Rectal smooth muscle tissue (tissue), 1 donor: ENCODE measurements around the gene PHACTR3.

Experiments used
- H3K27ac ChIP-seq: one replicate; pipeline ENCODE4 v1.7.0; 2013; ENCODE audit warnings: low read depth, low read length, inconsistent platforms
- H3K27me3 ChIP-seq: one replicate; pipeline ENCODE4 v1.7.0; 2013; ENCODE audit warnings: low read length; ENCODE audit not compliant: control insufficient read depth, insufficient read depth
- H3K36me3 ChIP-seq: one replicate; pipeline ENCODE4 v1.7.0; 2013; ENCODE audit warnings: low read length; ENCODE audit not compliant: control insufficient read depth, insufficient read depth
- H3K4me1 ChIP-seq: one replicate; pipeline ENCODE4 v1.7.0; 2013; ENCODE audit warnings: low read length; ENCODE audit not compliant: control insufficient read depth, insufficient read depth
- H3K4me3 ChIP-seq: one replicate; pipeline ENCODE4 v1.7.0; 2013; ENCODE audit warnings: low read length
- H3K9ac ChIP-seq: one replicate; pipeline ENCODE4 v1.7.0; 2013; ENCODE audit warnings: low read length

Gene PHACTR3

GRCh38 chr20:59576216-59576953 is 28.0 kb upstream of the PHACTR3 start:
- Histone ChIP-seq H3K27me3 (peaks cover 27% of the 10 kb centered on the region), H3K27ac (no peak overlapping the region), H3K4me1 (no peaks in the 10 kb centered on the region), H3K4me3 (no peak overlapping the region), H3K36me3 (no peaks in the 10 kb centered on the region), H3K9ac (no peak overlapping the region)

GRCh38 chr20:59577037-59577808 is 27.1 kb upstream of the PHACTR3 start:
- Histone ChIP-seq H3K4me3 (no peak overlapping the region), H3K36me3 (no peaks in the 10 kb centered on the region), H3K4me1 (no peaks in the 10 kb centered on the region), H3K9ac (no peak overlapping the region), H3K27me3 (peaks cover 27% of the 10 kb centered on the region), H3K27ac (no peak overlapping the region)

- no peak overlapping the region for H3K4me3 ChIP-seq
- peaks cover 27% of the 10 kb centered on the region for H3K27me3 ChIP-seq
- H3K4me1 ChIP-seq = no peaks in the 10 kb centered on the region
- H3K27ac ChIP-seq = no peak overlapping the region
- H3K36me3 ChIP-seq = no peaks in the 10 kb centered on the region
- H3K9ac ChIP-seq = no peak overlapping the region
Measured at GRCh38 chr20:59577809-59578435, 26.4 kb upstream of the PHACTR3 start.

- Histone ChIP-seq H3K27me3 (peaks cover 27% of the 10 kb centered on the region), H3K27ac (no peak overlapping the region), H3K4me3 (no peak overlapping the region), H3K9ac (no peak overlapping the region), H3K36me3 (no peaks in the 10 kb centered on the region), H3K4me1 (no peaks in the 10 kb centered on the region)
Measured at GRCh38 chr20:59578436-59579403, 25.6 kb upstream of the PHACTR3 start.

- H3K9ac ChIP-seq = no peak overlapping the region
- H3K36me3 ChIP-seq = no peaks in the 10 kb centered on the region
- peaks cover 24% of the 10 kb centered on the region for H3K27me3 ChIP-seq
- H3K4me1 ChIP-seq = no peaks in the 10 kb centered on the region
- no peak overlapping the region for H3K4me3 ChIP-seq
- no peak overlapping the region for H3K27ac ChIP-seq
Measured at GRCh38 chr20:59579404-59580145, 24.8 kb upstream of the PHACTR3 start.

GRCh38 chr20:59580146-59580946 is 24.0 kb upstream of the PHACTR3 start:
- Histone ChIP-seq H3K36me3 (no peaks in the 10 kb centered on the region), H3K4me1 (no peaks in the 10 kb centered on the region), H3K27ac (no peak overlapping the region), H3K9ac (no peak overlapping the region), H3K27me3 (peaks cover 23% of the 10 kb centered on the region), H3K4me3 (no peak overlapping the region)

GRCh38 chr20:59580991-59581401 is 23.3 kb upstream of the PHACTR3 start:
- H3K27ac ChIP-seq = no peak overlapping the region
- no peak overlapping the region for H3K9ac ChIP-seq
- H3K36me3 ChIP-seq = no peaks in the 10 kb centered on the region
- H3K4me3 ChIP-seq = no peak overlapping the region
- H3K27me3 ChIP-seq = peaks cover 17% of the 10 kb centered on the region
- H3K4me1 ChIP-seq = no peaks in the 10 kb centered on the region

GRCh38 chr20:59581993-59582679 is 22.2 kb upstream of the PHACTR3 start:
- Histone ChIP-seq H3K27me3 (peaks cover 9% of the 10 kb centered on the region), H3K9ac (no peak overlapping the region), H3K27ac (no peak overlapping the region), H3K36me3 (no peaks in the 10 kb centered on the region), H3K4me3 (no peak overlapping the region), H3K4me1 (no peaks in the 10 kb centered on the region)

GRCh38 chr20:59583428-59584277 is 20.7 kb upstream of the PHACTR3 start:
- no peak overlapping the region for H3K9ac ChIP-seq
- H3K4me1 ChIP-seq = no peaks in the 10 kb centered on the region
- H3K4me3 ChIP-seq = no peak overlapping the region
- peaks cover 5% of the 10 kb centered on the region for H3K27me3 ChIP-seq
- no peak overlapping the region for H3K27ac ChIP-seq
- H3K36me3 ChIP-seq = no peaks in the 10 kb centered on the region
